H1 (cell line): ENCODE data around the gene PRMT1. TPM values are rescaled to one million over a fixed set of nuclear protein-coding genes. Genes with fewer than 3 reads are reported as not detected.

Experiments
- BACH1 ChIP-seq: IDR thresholded peaks from 2 replicates; pipeline ENCODE4 v1.6.1; 2012; ENCODE audit warnings: low read length, improper control_type of control experiment
- CEBPB ChIP-seq: IDR thresholded peaks from 2 replicates; pipeline ENCODE4 v1.6.1; 2012; ENCODE audit warnings: low read depth, low read length
- CREB1 ChIP-seq: IDR thresholded peaks from 2 replicates; pipeline ENCODE4 v1.6.1; 2012; ENCODE audit warnings: inconsistent platforms
- EP300 ChIP-seq, 2 experiments: IDR thresholded peaks; 1 replicate in 1 of 2; 2 replicates in 1 of 2; pipeline ENCODE4 v1.6.1; 2011 to 2012; ENCODE audit warnings: low read depth in 2 of 2, low read length in 2 of 2, mild to moderate bottlenecking in 2 of 2, borderline replicate concordance in 1 of 2, inconsistent platforms in 1 of 2, moderate library complexity in 1 of 2
- GABPA ChIP-seq: IDR thresholded peaks from 2 replicates; pipeline ENCODE4 v1.6.1; 2011; ENCODE audit warnings: mild to moderate bottlenecking, low read length, moderate library complexity, borderline replicate concordance; ENCODE audit not compliant: insufficient read depth
- GTF2F1 ChIP-seq: IDR thresholded peaks from 2 replicates; pipeline ENCODE4 v1.6.1; 2012; ENCODE audit warnings: low read depth, low read length, improper control_type of control experiment, borderline replicate concordance
- NRF1 ChIP-seq: IDR thresholded peaks from 2 replicates; pipeline ENCODE4 v1.6.1; 2011; ENCODE audit warnings: mild to moderate bottlenecking, low read depth, low read length, improper control_type of control experiment
- PHF8 ChIP-seq: fragments of 200-600 bp; sonication (generic); conservative IDR thresholded peaks from 2 replicates; pipeline ENCODE4 v1.7.1; 2012; ENCODE audit warnings: low read depth, mild to moderate bottlenecking, inconsistent platforms, low read length, moderate library complexity
- POLR2A ChIP-seq, 2 experiments: IDR thresholded peaks; 1 replicate in 1 of 2; 2 replicates in 1 of 2; pipeline ENCODE4 v1.6.1; 2011; ENCODE audit warnings: low read depth in 2 of 2, low read length in 2 of 2, mild to moderate bottlenecking in 2 of 2; ENCODE audit errors: control extremely low read depth in 1 of 2
- POLR2AphosphoS5 ChIP-seq: IDR thresholded peaks from 2 replicates; pipeline ENCODE4 v1.6.1; 2011; ENCODE audit warnings: low read depth, low read length
- RBBP5 ChIP-seq: IDR thresholded peaks from 2 replicates; pipeline ENCODE4 v1.7.1; 2012; ENCODE audit warnings: low read depth, mild to moderate bottlenecking, inconsistent platforms, low read length, moderate library complexity, borderline replicate concordance
- SIN3A ChIP-seq, 2 experiments: IDR thresholded peaks in 1 of 2; conservative IDR thresholded peaks in 1 of 2; 2 replicates each; pipeline ENCODE4 v1.6.1; 2011 to 2012; ENCODE audit warnings: low read length in 2 of 2, improper control_type of control experiment in 1 of 2, low read depth in 1 of 2, mild to moderate bottlenecking in 1 of 2
- SIRT6 ChIP-seq: IDR thresholded peaks from one replicate; pipeline ENCODE4 v1.7.1; 2012; ENCODE audit warnings: low read length, inconsistent platforms
- SIX5 ChIP-seq: IDR thresholded peaks from 2 replicates; pipeline ENCODE4 v1.6.1; 2011; ENCODE audit warnings: mild to moderate bottlenecking, low read depth, low read length
- SP1 ChIP-seq: IDR thresholded peaks from 2 replicates; pipeline ENCODE4 v1.6.1; 2011; ENCODE audit warnings: low read depth, low read length
- SP4 ChIP-seq: IDR thresholded peaks from 2 replicates; pipeline ENCODE4 v1.6.1; 2012; ENCODE audit warnings: low read length, inconsistent platforms
- SUZ12 ChIP-seq: fragments of 200-600 bp; sonication (generic); IDR thresholded peaks from 2 replicates; pipeline ENCODE4 v1.6.1; 2012; ENCODE audit warnings: mild to moderate bottlenecking, inconsistent platforms, low read length, moderate library complexity, mixed read lengths
- TAF7 ChIP-seq: optimal IDR thresholded peaks from 2 replicates; pipeline ENCODE3; 2011; ENCODE audit warnings: low read depth, mild to moderate bottlenecking, inconsistent platforms, low read length, moderate library complexity, borderline replicate concordance
- YY1 ChIP-seq: IDR thresholded peaks from 2 replicates; pipeline ENCODE4 v1.6.1; 2011; ENCODE audit warnings: low read depth, mild to moderate bottlenecking, low read length
- polyA plus RNA-seq, 7 experiments: library from polyadenylated mRNA; depleted of rRNA in 3 of 7; stranded (reverse) in 5 of 7; unstranded in 2 of 7; fragments of >200 nt in 5 of 7; fragments of 200-250 nt in 2 of 7; gene quantifications; 1 replicate in 5 of 7; 2 replicates in 1 of 7; 4 replicates in 1 of 7; pipeline versions ENCODE4 v1.2.1 to v1.2.3, GENCODE V29; 2011 to 2013; ENCODE audit warnings: missing spikeins in 2 of 7, mixed read lengths in 2 of 7
- total RNA-seq: library from RNA; stranded (reverse); fragmentation: NEBNext Ultra II Directional; extraction: Animal tissue kit (Norgen Biotek cat#: 25700); gene quantifications from 2 replicates; pipeline ENCODE4 v1.2.1, GENCODE V29; 2021
- TF ChIP-seq, protein P1 (sequence below): IDR thresholded peaks from 2 replicates; pipeline ENCODE4 v1.6.1; 2012; ENCODE audit warnings: inconsistent platforms
- TF ChIP-seq, protein P2 (sequence below): IDR thresholded peaks from 2 replicates; pipeline ENCODE4 v1.6.1; 2011; ENCODE audit warnings: low read depth, mild to moderate bottlenecking, low read length; ENCODE audit not compliant: insufficient read depth

Gene PRMT1
- total and polyA plus RNA-seq, 2 of the 8 experiments (the other 6 are each of a cell fraction or from before 2014, with no cell fraction given): 561 to 1,215 TPM

DNA sequence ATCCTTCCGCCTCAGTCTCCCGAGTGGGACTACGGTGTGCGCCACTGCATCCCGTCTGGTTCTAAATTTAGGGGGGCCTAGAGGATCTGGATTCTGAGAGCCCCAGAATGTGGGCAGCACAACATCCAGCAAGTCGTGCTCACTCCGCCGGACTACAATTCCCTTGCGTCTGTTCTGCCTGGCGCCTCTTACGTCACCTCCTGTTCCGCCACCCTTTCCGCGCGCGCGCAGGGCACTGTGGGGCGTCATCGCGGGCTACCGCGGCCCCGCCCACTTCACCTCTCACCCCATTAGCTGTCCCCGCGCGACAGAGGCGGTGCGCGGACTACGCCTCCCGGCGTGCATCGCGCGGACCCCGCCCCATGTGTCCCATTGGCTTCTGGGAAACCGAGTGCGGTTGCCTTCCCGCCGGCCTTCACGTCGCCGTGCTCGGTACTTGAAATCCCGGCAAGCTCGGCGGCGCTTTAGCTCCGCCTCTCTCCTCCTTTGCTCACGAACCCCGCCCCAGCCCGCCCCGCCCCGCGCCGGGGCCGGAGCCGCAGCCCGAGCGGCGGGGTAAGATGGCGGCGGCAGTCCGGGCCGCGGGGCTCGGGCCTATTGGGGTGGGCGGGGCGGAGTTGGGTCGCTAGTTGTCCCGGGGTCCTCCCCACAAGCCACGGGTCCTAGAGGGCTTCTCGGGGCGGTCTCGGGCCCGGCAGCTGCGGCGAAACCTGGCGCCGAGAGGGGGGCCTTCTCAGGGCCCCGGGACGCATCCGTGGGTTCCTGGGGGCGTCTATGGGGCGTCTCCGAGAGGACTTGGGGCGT lies 35.2 kb upstream of the PRMT1 start, which contains the start of gene SCAF1 (continued):
- peak; percentile 74; the same call in 1 of the 2 replicates for TF ChIP-seq GABPA
- peak in 1 of 2 experiments; percentile 50; a peak in 1 of 3 replicates for TF ChIP-seq POLR2A (IDR thresholded peaks at IDR 0.05; ENCODE audit: control extremely low read depth in 1 of 2, low read depth in 2 of 2, low read length in 2 of 2)
- peak; percentile 99 for TF ChIP-seq BACH1
- TF ChIP-seq, protein P1, sequence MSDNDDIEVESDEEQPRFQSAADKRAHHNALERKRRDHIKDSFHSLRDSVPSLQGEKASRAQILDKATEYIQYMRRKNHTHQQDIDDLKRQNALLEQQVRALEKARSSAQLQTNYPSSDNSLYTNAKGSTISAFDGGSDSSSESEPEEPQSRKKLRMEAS: peak; percentile 69
- TF ChIP-seq, protein P2, sequence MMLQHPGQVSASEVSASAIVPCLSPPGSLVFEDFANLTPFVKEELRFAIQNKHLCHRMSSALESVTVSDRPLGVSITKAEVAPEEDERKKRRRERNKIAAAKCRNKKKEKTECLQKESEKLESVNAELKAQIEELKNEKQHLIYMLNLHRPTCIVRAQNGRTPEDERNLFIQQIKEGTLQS: peak; percentile 61
- TF ChIP-seq TAF7: peak; percentile 22
- TF ChIP-seq RBBP5: no peak
- TF ChIP-seq SIX5: peak; percentile 90
- peak; percentile 86 for TF ChIP-seq YY1
- TF ChIP-seq NRF1: peak; percentile 29; the same call in 1 of the 2 replicates
- TF ChIP-seq CREB1: peak; percentile 95
- peak; percentile 80 for TF ChIP-seq PHF8
- TF ChIP-seq GTF2F1: no peak
- peak; percentile 93 for TF ChIP-seq SP4
- TF ChIP-seq SUZ12: peak; percentile 65; the same call in 1 of the 2 replicates
- TF ChIP-seq CEBPB: peak; percentile 72
- TF ChIP-seq SP1: peak; percentile 86
- TF ChIP-seq POLR2AphosphoS5: peak; percentile 74
- TF ChIP-seq SIN3A (conservative IDR thresholded peaks at IDR 0.05 in 1 of 2, IDR thresholded peaks at IDR 0.05 in 1 of 2; ENCODE audit: low read depth in 1 of 2, low read length in 2 of 2): no peak; a peak in 1 of 4 replicates
- TF ChIP-seq SIRT6: no peak
- peak; percentile 22 to 76; a peak in 2 of 3 replicates for TF ChIP-seq EP300 (IDR thresholded peaks at IDR 0.05; ENCODE audit: borderline replicate concordance in 1 of 2, low read depth in 2 of 2, low read length in 2 of 2)
